ENCODE data around the gene AXDND1. TPM values are rescaled to one million over a fixed set of nuclear protein-coding genes. Genes with fewer than 3 reads are reported as not detected.

Gene AXDND1
- total RNA-seq, 1 experiment from 2014 or later, result 0.48 TPM

GRCh38 chr1:179474713-179475112 lies 108.9 kb downstream of the AXDND1 start:
- Histone ChIP-seq H4K20me1 (ENCODE audit: control insufficient read depth, insufficient read depth, insufficient read length) (no peaks in the 10 kb centered on the region), H2AK5ac (ENCODE audit: insufficient read length, low read length) (no peak overlapping the region), H3K4me1 (ENCODE audit: insufficient read depth, low read length) (no peaks in the 10 kb centered on the region), H3K4me2 (ENCODE audit: insufficient read depth, insufficient read length, low read length) (no peak overlapping the region), H3K18ac (ENCODE audit: insufficient read length, low read depth, low read length) (no peak overlapping the region), H3K27me3 (ENCODE audit: insufficient read depth, low read length) (no peaks in the 10 kb centered on the region), H2BK12ac (ENCODE audit: insufficient read length, low read depth, low read length) (no peak overlapping the region), H2BK5ac (ENCODE audit: insufficient read length, low read length) (no peak overlapping the region), H3K9me3 (ENCODE audit: control insufficient read depth, low read depth, low read length) (peaks cover 27% of the 10 kb centered on the region), H3K79me1 (ENCODE audit: insufficient read depth, low read depth, low read length, poor library complexity, severe bottlenecking) (no peaks in the 10 kb centered on the region), H3T11ph (ENCODE audit: low read length) (no peak overlapping the region), H3K23ac (ENCODE audit: insufficient read length, low read depth, low read length) (no peak overlapping the region), H3K23me2 (ENCODE audit: insufficient read length, low read depth, low read length, poor library complexity, severe bottlenecking) (no peaks in the 10 kb centered on the region), H3K27ac (ENCODE audit: insufficient read length, low read depth, low read length) (no peak overlapping the region), H2BK15ac (ENCODE audit: low read depth, low read length) (no peak overlapping the region), H3K14ac (ENCODE audit: insufficient read depth, low read length) (no peak overlapping the region), H4K5ac (ENCODE audit: insufficient read length, low read depth, low read length) (no peak overlapping the region), H4K8ac (replicated peaks; ENCODE audit: insufficient read length, low read depth, low read length) (no peak overlapping the region), H3K9ac (ENCODE audit: extremely low read depth, insufficient read length, low read length) (no peak overlapping the region), H2AFZ (ENCODE audit: low read length) (no peak overlapping the region), H2BK120ac (ENCODE audit: low read depth, low read length, poor library complexity, severe bottlenecking) (no peak overlapping the region), H3K56ac (ENCODE audit: insufficient read length, low read depth, low read length) (no peak overlapping the region), H3K79me2 (ENCODE audit: insufficient read depth, low read length) (no peaks in the 10 kb centered on the region), H3K4ac (ENCODE audit: low read depth, low read length) (no peak overlapping the region), H2BK20ac (ENCODE audit: low read depth, low read length, poor library complexity, severe bottlenecking) (no peak overlapping the region), H4K91ac (ENCODE audit: insufficient read length, low read depth, low read length) (no peak overlapping the region)
- peaks cover 68 to 70% of the 10 kb centered on the region in 2 experiments for H3K9me3 Mint-ChIP-seq
- H3K36me3 Mint-ChIP-seq (ENCODE audit: insufficient read depth in 1 of 3, low read depth in 3 of 3), result peaks cover 36 to 56% (median 46%) of the 10 kb centered on the region in 3 experiments
- DNase-seq, result no peak
- H3K27ac Mint-ChIP-seq, result no peak overlapping the region
- H3K4me3 Mint-ChIP-seq, result no peak overlapping the region
- H3K27me3 Mint-ChIP-seq (ENCODE audit: low read depth), result no peaks in the 10 kb centered on the region
- WGBS (ENCODE audit: extremely low coverage, insufficient read length, low lambda C conversion rate), result no CpG with 5 or more reads among the region's 3 CpGs
- H3K4me1 Mint-ChIP-seq, result no peaks in the 10 kb centered on the region
- no peak for TF ChIP-seq CTCF (conservative IDR thresholded peaks at IDR 0.05)
